Peyer's patch (tissue), 4 donors: Measurements from ENCODE around the gene CHD5.

ENCODE experiments used
- POLR2A ChIP-seq, 2 donors: fragments of 450-650 bp; IDR thresholded peaks; one replicate each; pipeline ENCODE4 v1.5.1; 2017; ENCODE audit warnings: antibody characterized with exemption in 2 of 2, mild to moderate bottlenecking in 2 of 2, moderate library complexity in 2 of 2
- TF ChIP-seq, protein P1 (sequence below), 6 experiments: fragments of 450-650 bp in 4 of 6; fragments of 200-600 bp in 2 of 6; sonication (generic) in 1 of 6; IDR thresholded peaks; one replicate each; pipeline ENCODE4 v1.5.1; 2017 to 2019; ENCODE audit warnings: antibody characterized with exemption in 6 of 6, mild to moderate bottlenecking in 3 of 6, moderate library complexity in 1 of 6

GRCh38 chr1:6184083-6184783 is 4.1 kb upstream of the CHD5 start:
- TF ChIP-seq, protein P1, sequence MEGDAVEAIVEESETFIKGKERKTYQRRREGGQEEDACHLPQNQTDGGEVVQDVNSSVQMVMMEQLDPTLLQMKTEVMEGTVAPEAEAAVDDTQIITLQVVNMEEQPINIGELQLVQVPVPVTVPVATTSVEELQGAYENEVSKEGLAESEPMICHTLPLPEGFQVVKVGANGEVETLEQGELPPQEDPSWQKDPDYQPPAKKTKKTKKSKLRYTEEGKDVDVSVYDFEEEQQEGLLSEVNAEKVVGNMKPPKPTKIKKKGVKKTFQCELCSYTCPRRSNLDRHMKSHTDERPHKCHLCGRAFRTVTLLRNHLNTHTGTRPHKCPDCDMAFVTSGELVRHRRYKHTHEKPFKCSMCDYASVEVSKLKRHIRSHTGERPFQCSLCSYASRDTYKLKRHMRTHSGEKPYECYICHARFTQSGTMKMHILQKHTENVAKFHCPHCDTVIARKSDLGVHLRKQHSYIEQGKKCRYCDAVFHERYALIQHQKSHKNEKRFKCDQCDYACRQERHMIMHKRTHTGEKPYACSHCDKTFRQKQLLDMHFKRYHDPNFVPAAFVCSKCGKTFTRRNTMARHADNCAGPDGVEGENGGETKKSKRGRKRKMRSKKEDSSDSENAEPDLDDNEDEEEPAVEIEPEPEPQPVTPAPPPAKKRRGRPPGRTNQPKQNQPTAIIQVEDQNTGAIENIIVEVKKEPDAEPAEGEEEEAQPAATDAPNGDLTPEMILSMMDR (IDR thresholded peaks at IDR 0.05): no peak
- no peak for TF ChIP-seq POLR2A (IDR thresholded peaks at IDR 0.05)
